SK-N-SH (cell line): ENCODE results near the gene CLCN6. TPM values are rescaled to one million over a fixed set of nuclear protein-coding genes. Genes with fewer than 3 reads are reported as not detected.
A peak's percentile ranks its signal among the peaks of the same experiment; 100 is the strongest.

ENCODE experiments used
- CTCF ChIA-PET: fragments of 300-600, 350-600 bp; formaldehyde crosslinking; extraction: SDS; loops from one replicate; lab custom pipeline; 2021; lab: Yijun Ruan, JAX
- POLR2A ChIA-PET: fragments of 350-600 bp; sonication (Branson Sonifier 250); formaldehyde crosslinking; extraction: SDS; loops from one replicate; lab custom pipeline; 2020; ENCODE audit warnings: antibody characterized with exemption, inconsistent platforms; lab: Yijun Ruan, JAX
- DNase-seq: peaks from one replicate; pipeline ENCODE4 v3.0.0; 2012
- H2AFZ ChIP-seq: fragments of 200-600 bp; sonication (generic); 2 replicates; pipeline ENCODE4 v1.8.1; 2016; ENCODE audit warnings: antibody characterized with exemption, mild to moderate bottlenecking, low read depth
- H3F3A ChIP-seq: fragments of 200-600 bp; sonication (generic); replicated peaks from 2 replicates; pipeline ENCODE3; 2016; ENCODE audit warnings: antibody characterized with exemption, mild to moderate bottlenecking; ENCODE audit not compliant: insufficient read depth
- H3K27ac ChIP-seq, 2 experiments: fragments of 200-500 bp in 1 of 2; fragments of 200-600 bp in 1 of 2; sonication (Bioruptor generic) in 1 of 2; sonication (generic), shearing (Covaris generic) in 1 of 2; 2 replicates each; pipeline versions ENCODE4 v1.5.1 to v1.6.1; 2014 to 2016; ENCODE audit warnings: low read depth in 2 of 2, inconsistent platforms in 1 of 2, low read length in 1 of 2, mild to moderate bottlenecking in 1 of 2, mixed read lengths in 1 of 2
- H3K27me3 ChIP-seq: fragments of 200-600 bp; sonication (generic), shearing (Covaris generic); 2 replicates; pipeline ENCODE4 v1.6.1; 2016; ENCODE audit warnings: mixed run types; ENCODE audit not compliant: insufficient read depth
- H3K36me3 ChIP-seq, 2 experiments: fragments of 200-500 bp in 1 of 2; fragments of 200-600 bp in 1 of 2; sonication (Bioruptor generic) in 1 of 2; sonication (generic) in 1 of 2; replicated peaks in 1 of 2; 2 replicates each; pipeline versions ENCODE3 to v1.5.1; 2014 to 2016; ENCODE audit warnings: low read length in 1 of 2, mild to moderate bottlenecking in 1 of 2; ENCODE audit not compliant: insufficient read depth in 2 of 2, control insufficient read depth in 1 of 2
- H3K4me1 ChIP-seq, 2 experiments: fragments of 200-500 bp in 1 of 2; fragments of 200-600 bp in 1 of 2; sonication (Bioruptor generic) in 1 of 2; sonication (generic), shearing (Covaris generic) in 1 of 2; 2 replicates each; pipeline versions ENCODE4 v1.5.1 to v1.6.1; 2014 to 2016; ENCODE audit warnings: low read depth in 1 of 2, low read length in 1 of 2, mixed run types in 1 of 2; ENCODE audit not compliant: insufficient read depth in 2 of 2, control insufficient read depth in 1 of 2
- H3K4me2 ChIP-seq: fragments of 200-600 bp; sonication (generic), shearing (Covaris generic); 2 replicates; pipeline ENCODE4 v1.6.1; 2017; ENCODE audit warnings: mixed run types
- H3K4me3 ChIP-seq, 2 experiments: fragments of 200-500 bp in 1 of 2; fragments of 200-600 bp in 1 of 2; sonication (Bioruptor generic) in 1 of 2; sonication (generic), shearing (Covaris generic) in 1 of 2; 2 replicates each; pipeline versions ENCODE4 v1.5.1 to v1.8.1; 2014 to 2016; ENCODE audit warnings: low read depth in 2 of 2, inconsistent platforms in 1 of 2, low read length in 1 of 2, mild to moderate bottlenecking in 1 of 2, mixed read lengths in 1 of 2, moderate library complexity in 1 of 2
- H3K79me2 ChIP-seq: fragments of 200-600 bp; sonication (generic); 2 replicates; pipeline ENCODE4 v1.8.1; 2017; ENCODE audit warnings: mild to moderate bottlenecking; ENCODE audit not compliant: insufficient read depth
- H3K9ac ChIP-seq: fragments of 200-600 bp; sonication (generic); 2 replicates; pipeline ENCODE4 v1.6.1; 2017; ENCODE audit warnings: mixed run types
- H3K9me2 ChIP-seq: fragments of 200-600 bp; sonication (generic); 2 replicates; pipeline ENCODE4 v1.6.1; 2017; ENCODE audit warnings: mixed run types
- H3K9me3 ChIP-seq: fragments of 200-600 bp; sonication (generic); 2 replicates; pipeline ENCODE4 v1.6.1; 2017; ENCODE audit warnings: mixed run types, mild to moderate bottlenecking, moderate library complexity
- H4K20me1 ChIP-seq: fragments of 200-600 bp; sonication (generic); 2 replicates; pipeline ENCODE4 v1.6.1; 2017; ENCODE audit warnings: mild to moderate bottlenecking, mixed run types; ENCODE audit not compliant: insufficient read depth
- EZH2phosphoT487 ChIP-seq: fragments of 200-600 bp; sonication (generic); IDR thresholded peaks from 2 replicates; pipeline ENCODE4 v1.6.1; 2017; ENCODE audit warnings: low read depth, mixed run types, mild to moderate bottlenecking, antibody characterized with exemption, moderate library complexity, borderline replicate concordance
- GATA2 ChIP-seq: sonication (generic); formaldehyde crosslinking; IDR thresholded peaks from 2 replicates; pipeline ENCODE4 v1.5.0; 2020; ENCODE audit warnings: mild to moderate bottlenecking, missing genetic modification reagents
- JUND ChIP-seq: IDR thresholded peaks from 2 replicates; pipeline ENCODE4 v1.4.0; 2012
- NFIC ChIP-seq: IDR thresholded peaks from 2 replicates; pipeline ENCODE4 v1.4.0; 2012; ENCODE audit warnings: borderline replicate concordance
- RXRA ChIP-seq: IDR thresholded peaks from 2 replicates; pipeline ENCODE4 v1.4.0; 2012; ENCODE audit warnings: low read depth, mild to moderate bottlenecking, borderline replicate concordance
- TEAD4 ChIP-seq: IDR thresholded peaks from 2 replicates; pipeline ENCODE4 v1.4.0; 2012; ENCODE audit warnings: mild to moderate bottlenecking, borderline replicate concordance; ENCODE audit not compliant: insufficient read depth
- WGBS: methylation state at CpG from one replicate; pipeline ENCODE4 v1.1.6; 2017; ENCODE audit warnings: low lambda C conversion rate; 5-methylcytosine and 5-hydroxymethylcytosine counted together
- polyA plus RNA-seq, 3 experiments: library from polyadenylated mRNA; depleted of rRNA; stranded (reverse); fragments of >200 nt; gene quantifications; 2 replicates each; pipeline ENCODE4 v1.2.3, GENCODE V29; 2012
- TF ChIP-seq, protein P1 (sequence below): IDR thresholded peaks from 2 replicates; pipeline ENCODE4 v1.4.0; 2012; ENCODE audit warnings: low read depth, borderline replicate concordance
- TF ChIP-seq, protein P2 (sequence below): IDR thresholded peaks from 2 replicates; pipeline ENCODE4 v1.6.1; 2012; ENCODE audit warnings: mild to moderate bottlenecking, low read depth, low read length, moderate library complexity
- TF ChIP-seq, protein P3 (sequence below): fragments of 200-600 bp; sonication (generic); IDR thresholded peaks from 2 replicates; pipeline ENCODE4 v1.6.1; 2017; ENCODE audit warnings: antibody characterized with exemption, mild to moderate bottlenecking, moderate library complexity

The CLCN6 gene
- polyA plus RNA-seq, 1 of the 3 experiments (the other 2 are of a cell fraction): 7.4 TPM

DNA sequence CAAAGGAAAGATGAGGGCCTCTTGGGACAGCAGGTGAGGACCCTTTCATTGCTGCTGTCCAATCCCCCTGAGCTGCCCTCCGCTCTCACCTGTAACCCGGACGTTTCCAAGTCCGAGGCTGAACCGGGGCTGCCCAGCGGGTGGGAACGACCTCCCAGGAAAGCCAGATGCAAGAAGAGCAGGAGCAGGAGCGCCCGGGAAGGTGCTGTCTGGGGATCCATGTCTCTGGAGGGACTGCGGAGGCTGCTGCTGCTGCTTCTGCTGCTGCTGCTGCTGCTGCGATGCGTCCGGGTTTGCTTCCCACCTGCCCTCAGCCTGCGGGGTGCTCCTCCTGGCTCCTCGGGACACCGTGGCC is 52.6 kb downstream of the CLCN6 start, which contains the start of gene NPPB (continued):
- TF ChIP-seq EZH2phosphoT487 (no peak), RXRA (no peak), GATA2 (CRISPR knock-in tag) (no peak), NFIC (no peak), JUND (no peak)

DNA sequence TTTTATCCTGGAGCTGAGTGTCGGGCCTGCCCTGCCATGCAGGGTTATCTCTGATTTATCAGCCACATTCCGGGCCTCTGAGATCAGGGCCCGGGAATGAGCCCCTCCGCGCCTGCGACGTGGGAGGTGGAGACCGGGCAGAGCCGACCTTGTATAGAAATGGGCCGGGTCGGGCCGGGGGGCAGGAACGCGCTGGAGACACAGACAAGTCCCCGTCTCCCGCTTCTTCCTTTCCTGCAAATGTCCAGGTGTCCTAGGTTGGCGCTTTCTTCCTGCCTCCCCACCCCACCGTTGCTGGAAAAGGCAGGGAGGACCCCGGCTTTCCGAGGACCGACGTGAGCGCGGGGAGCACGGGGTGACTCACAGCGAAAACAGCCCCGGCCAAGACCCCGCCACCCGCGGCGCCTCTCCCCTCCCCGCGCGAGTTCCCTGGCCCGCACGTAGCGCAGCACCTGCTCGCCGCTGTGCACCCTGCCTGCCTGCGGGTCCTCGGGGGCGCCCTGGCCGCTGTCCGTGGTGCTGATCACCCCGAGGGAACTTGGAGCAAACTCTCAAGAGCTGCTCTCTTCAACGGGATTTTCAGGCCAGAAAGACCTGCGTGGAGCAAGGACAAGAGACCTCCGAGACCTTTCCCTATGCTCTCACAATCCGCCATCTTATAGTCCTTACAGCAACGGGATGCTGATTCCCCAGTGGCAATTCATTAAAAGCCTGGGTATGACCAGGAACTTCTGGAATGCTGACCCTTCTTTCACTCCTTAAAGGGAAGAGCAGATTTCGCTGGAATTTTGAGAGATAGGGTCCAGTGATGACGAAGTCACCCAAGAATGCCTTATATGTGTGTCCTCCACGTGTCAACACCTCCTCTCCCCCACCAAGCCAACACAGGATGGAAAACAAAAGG is 53.2 kb downstream of the CLCN6 start:
- Histone ChIP-seq H4K20me1 (no peaks in the 10 kb centered on the region), H3K9me2 (no peaks in the 10 kb centered on the region), H3K4me3 (peak overlapping the region in 1 of 2 experiments; percentile 12; a peak in 1 of 4 replicates), H3K27ac (no peak overlapping the region), H3F3A (no peaks in the 10 kb centered on the region), H3K9me3 (no peaks in the 10 kb centered on the region), H3K79me2 (no peaks in the 10 kb centered on the region), H3K9ac (no peak overlapping the region), H3K4me2 (peak overlapping the region; percentile 24; the same call in 1 of the 2 replicates), H3K4me1 (peaks cover 0 to 11% of the 10 kb centered on the region in 2 experiments; a peak in 1 of 4 replicates), H3K27me3 (peaks cover 5% of the 10 kb centered on the region; the same call in 1 of the 2 replicates), H3K36me3 (no peaks in the 10 kb centered on the region), H2AFZ (no peak overlapping the region)
- ChIA-PET CTCF (interaction anchor here (2.2 kb wide), 1 partner anchor 34 kb away, joined by 5 read pairs; no protein-coding TSS in a partner anchor), POLR2A (no interaction called here)
- no peak for DNase-seq
- TF ChIP-seq TEAD4: no peak
- TF ChIP-seq, protein P1, sequence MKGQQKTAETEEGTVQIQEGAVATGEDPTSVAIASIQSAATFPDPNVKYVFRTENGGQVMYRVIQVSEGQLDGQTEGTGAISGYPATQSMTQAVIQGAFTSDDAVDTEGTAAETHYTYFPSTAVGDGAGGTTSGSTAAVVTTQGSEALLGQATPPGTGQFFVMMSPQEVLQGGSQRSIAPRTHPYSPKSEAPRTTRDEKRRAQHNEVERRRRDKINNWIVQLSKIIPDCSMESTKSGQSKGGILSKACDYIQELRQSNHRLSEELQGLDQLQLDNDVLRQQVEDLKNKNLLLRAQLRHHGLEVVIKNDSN: no peak
- TF ChIP-seq, protein P2, sequence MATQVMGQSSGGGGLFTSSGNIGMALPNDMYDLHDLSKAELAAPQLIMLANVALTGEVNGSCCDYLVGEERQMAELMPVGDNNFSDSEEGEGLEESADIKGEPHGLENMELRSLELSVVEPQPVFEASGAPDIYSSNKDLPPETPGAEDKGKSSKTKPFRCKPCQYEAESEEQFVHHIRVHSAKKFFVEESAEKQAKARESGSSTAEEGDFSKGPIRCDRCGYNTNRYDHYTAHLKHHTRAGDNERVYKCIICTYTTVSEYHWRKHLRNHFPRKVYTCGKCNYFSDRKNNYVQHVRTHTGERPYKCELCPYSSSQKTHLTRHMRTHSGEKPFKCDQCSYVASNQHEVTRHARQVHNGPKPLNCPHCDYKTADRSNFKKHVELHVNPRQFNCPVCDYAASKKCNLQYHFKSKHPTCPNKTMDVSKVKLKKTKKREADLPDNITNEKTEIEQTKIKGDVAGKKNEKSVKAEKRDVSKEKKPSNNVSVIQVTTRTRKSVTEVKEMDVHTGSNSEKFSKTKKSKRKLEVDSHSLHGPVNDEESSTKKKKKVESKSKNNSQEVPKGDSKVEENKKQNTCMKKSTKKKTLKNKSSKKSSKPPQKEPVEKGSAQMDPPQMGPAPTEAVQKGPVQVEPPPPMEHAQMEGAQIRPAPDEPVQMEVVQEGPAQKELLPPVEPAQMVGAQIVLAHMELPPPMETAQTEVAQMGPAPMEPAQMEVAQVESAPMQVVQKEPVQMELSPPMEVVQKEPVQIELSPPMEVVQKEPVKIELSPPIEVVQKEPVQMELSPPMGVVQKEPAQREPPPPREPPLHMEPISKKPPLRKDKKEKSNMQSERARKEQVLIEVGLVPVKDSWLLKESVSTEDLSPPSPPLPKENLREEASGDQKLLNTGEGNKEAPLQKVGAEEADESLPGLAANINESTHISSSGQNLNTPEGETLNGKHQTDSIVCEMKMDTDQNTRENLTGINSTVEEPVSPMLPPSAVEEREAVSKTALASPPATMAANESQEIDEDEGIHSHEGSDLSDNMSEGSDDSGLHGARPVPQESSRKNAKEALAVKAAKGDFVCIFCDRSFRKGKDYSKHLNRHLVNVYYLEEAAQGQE: peak; percentile 99
- TF ChIP-seq, protein P3, sequence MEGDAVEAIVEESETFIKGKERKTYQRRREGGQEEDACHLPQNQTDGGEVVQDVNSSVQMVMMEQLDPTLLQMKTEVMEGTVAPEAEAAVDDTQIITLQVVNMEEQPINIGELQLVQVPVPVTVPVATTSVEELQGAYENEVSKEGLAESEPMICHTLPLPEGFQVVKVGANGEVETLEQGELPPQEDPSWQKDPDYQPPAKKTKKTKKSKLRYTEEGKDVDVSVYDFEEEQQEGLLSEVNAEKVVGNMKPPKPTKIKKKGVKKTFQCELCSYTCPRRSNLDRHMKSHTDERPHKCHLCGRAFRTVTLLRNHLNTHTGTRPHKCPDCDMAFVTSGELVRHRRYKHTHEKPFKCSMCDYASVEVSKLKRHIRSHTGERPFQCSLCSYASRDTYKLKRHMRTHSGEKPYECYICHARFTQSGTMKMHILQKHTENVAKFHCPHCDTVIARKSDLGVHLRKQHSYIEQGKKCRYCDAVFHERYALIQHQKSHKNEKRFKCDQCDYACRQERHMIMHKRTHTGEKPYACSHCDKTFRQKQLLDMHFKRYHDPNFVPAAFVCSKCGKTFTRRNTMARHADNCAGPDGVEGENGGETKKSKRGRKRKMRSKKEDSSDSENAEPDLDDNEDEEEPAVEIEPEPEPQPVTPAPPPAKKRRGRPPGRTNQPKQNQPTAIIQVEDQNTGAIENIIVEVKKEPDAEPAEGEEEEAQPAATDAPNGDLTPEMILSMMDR: peak; percentile 39
- WGBS: 22% methylated on average over 23 of the region's 53 CpGs
